Measurements from ENCODE around the gene CES5A.

DNA sequence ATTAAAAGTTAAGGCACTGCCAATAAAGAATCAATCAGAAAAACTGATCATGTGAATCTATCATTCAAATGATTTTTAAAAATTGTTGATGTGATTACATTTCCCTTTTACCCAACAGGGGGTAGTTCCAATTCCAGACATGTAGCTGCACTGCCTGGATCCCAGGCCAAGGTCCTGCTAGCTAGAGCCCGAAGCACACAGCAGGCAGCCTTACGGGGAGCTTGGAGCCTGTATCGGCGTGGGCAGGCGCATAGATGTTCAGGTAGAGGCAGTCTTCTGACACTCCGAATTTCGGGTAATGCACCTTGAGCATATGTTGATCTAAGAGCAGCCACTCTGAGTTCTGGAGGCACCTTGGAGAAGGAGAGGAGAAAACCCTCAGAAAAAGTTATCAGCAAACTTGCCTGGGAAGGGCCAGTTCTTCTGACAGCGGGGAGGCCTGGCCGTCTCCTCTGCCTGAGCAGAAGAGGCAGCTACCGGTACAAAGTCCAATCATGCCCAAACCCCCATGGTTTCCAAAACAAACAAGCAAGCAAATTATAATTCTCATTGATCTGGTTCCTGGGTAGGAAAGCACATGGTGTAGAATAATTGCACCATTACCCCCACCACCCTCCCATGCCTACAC is 3.6 kb downstream of the CES5A start:
- TF ChIP-seq, protein P1, sequence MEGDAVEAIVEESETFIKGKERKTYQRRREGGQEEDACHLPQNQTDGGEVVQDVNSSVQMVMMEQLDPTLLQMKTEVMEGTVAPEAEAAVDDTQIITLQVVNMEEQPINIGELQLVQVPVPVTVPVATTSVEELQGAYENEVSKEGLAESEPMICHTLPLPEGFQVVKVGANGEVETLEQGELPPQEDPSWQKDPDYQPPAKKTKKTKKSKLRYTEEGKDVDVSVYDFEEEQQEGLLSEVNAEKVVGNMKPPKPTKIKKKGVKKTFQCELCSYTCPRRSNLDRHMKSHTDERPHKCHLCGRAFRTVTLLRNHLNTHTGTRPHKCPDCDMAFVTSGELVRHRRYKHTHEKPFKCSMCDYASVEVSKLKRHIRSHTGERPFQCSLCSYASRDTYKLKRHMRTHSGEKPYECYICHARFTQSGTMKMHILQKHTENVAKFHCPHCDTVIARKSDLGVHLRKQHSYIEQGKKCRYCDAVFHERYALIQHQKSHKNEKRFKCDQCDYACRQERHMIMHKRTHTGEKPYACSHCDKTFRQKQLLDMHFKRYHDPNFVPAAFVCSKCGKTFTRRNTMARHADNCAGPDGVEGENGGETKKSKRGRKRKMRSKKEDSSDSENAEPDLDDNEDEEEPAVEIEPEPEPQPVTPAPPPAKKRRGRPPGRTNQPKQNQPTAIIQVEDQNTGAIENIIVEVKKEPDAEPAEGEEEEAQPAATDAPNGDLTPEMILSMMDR (IDR thresholded peaks at IDR 0.05; ENCODE audit: low read depth, low read length), result no peak
- TF ChIP-seq POLR2A (IDR thresholded peaks at IDR 0.05; ENCODE audit: extremely low read depth, insufficient read length), result no peak
